GM12873 (cell line): ENCODE results near the gene SIDT2.

Source experiments
- CTCF ChIP-seq: IDR thresholded peaks from 2 replicates; pipeline ENCODE4 v1.5.1; 2012; ENCODE audit warnings: low read depth, mild to moderate bottlenecking, moderate library complexity, low read length, control low read depth; ENCODE audit not compliant: insufficient read depth; ENCODE audit errors: missing control alignments

SIDT2 gene

GRCh38 chr11:117188620-117189081 lies 10.1 kb downstream of the SIDT2 start:
- TF ChIP-seq CTCF, result no peak

GRCh38 chr11:117189191-117189940 lies 10.8 kb downstream of the SIDT2 start:
- TF ChIP-seq CTCF, result no peak

GRCh38 chr11:117189941-117190544 lies 11.5 kb downstream of the SIDT2 start:
- no peak for TF ChIP-seq CTCF

- no peak for TF ChIP-seq CTCF
These were observed 13.3 kb downstream of the SIDT2 start for GRCh38 chr11:117191680-117192400.

- no peak for TF ChIP-seq CTCF
These were observed 13.9 kb downstream of the SIDT2 start for GRCh38 chr11:117192401-117192875.

- TF ChIP-seq CTCF, result no peak
These were observed 14.8 kb downstream of the SIDT2 start for GRCh38 chr11:117193130-117194020.

- TF ChIP-seq CTCF, result no peak
These were observed 15.7 kb downstream of the SIDT2 start for GRCh38 chr11:117194267-117194666.
